Lower leg skin (tissue), 3 donors: Measurements from ENCODE around the gene MGMT.

Experiments used
- POLR2A ChIP-seq, 2 donors: fragments of 450-650 bp; IDR thresholded peaks; one replicate each; pipeline ENCODE4 v1.6.1; 2016 to 2017; ENCODE audit warnings: antibody characterized with exemption in 2 of 2, mild to moderate bottlenecking in 1 of 2, moderate library complexity in 1 of 2
- TF ChIP-seq, protein P1 (sequence below), 3 donors: fragments of 450-650 bp; IDR thresholded peaks; one replicate each; pipeline ENCODE4 v1.5.1; 2016; ENCODE audit warnings: antibody characterized with exemption in 3 of 3, mild to moderate bottlenecking in 3 of 3, moderate library complexity in 2 of 3

DNA sequence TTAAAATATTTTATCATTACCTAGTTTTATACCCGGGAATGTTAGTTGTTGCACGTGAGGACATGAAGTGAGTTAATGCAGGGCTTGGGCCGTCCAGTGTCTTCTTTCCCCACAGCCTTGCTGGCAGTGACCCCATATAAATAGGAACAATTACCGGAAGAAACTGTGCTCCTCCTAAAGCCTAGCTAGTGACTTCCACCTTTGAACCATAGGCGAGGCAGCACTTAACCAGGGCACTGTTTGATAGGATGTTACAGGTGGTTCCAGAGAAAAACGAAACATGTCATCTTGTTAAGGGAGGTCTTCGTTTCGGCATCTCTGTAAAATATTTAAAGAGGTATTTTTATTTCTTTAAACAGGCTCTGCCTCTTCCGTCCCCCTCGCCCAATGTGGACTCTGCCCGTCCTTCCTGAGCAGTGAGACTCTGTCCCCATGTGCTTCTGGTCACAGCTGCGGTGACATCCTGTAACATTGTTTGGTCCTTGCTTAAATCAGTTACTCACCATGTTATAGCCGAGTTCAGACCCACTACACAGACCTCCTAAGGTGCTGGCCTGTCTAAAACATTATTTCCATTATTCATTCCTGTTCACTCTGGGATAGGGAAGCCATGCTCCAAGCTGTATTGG lies 145.6 kb downstream of the MGMT start:
- TF ChIP-seq, protein P1, sequence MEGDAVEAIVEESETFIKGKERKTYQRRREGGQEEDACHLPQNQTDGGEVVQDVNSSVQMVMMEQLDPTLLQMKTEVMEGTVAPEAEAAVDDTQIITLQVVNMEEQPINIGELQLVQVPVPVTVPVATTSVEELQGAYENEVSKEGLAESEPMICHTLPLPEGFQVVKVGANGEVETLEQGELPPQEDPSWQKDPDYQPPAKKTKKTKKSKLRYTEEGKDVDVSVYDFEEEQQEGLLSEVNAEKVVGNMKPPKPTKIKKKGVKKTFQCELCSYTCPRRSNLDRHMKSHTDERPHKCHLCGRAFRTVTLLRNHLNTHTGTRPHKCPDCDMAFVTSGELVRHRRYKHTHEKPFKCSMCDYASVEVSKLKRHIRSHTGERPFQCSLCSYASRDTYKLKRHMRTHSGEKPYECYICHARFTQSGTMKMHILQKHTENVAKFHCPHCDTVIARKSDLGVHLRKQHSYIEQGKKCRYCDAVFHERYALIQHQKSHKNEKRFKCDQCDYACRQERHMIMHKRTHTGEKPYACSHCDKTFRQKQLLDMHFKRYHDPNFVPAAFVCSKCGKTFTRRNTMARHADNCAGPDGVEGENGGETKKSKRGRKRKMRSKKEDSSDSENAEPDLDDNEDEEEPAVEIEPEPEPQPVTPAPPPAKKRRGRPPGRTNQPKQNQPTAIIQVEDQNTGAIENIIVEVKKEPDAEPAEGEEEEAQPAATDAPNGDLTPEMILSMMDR (IDR thresholded peaks at IDR 0.05), result no peak
- no peak for TF ChIP-seq POLR2A (IDR thresholded peaks at IDR 0.05)
